Lower leg skin (tissue), 4 donors: ENCODE data around the gene EVI5. TPM values are rescaled to one million over a fixed set of nuclear protein-coding genes. Genes with fewer than 3 reads are reported as not detected.

Experiments used
- DNase-seq, 2 donors: peaks; one replicate each; pipeline ENCODE4 v3.0.0-alpha.2; 2019; ENCODE audit warnings: low spot score in 2 of 2
- H3K4me3 ChIP-seq: fragments of 200-600 bp; sonication (generic); 2 replicates; pipeline ENCODE4 v1.5.1; 2017; ENCODE audit warnings: mild to moderate bottlenecking, low read depth; ENCODE audit not compliant: poor library complexity, severe bottlenecking
- CTCF ChIP-seq, 3 donors: fragments of 450-650 bp; IDR thresholded peaks; one replicate each; pipeline ENCODE4 v1.5.1; 2016; ENCODE audit warnings: antibody characterized with exemption in 3 of 3, mild to moderate bottlenecking in 3 of 3, moderate library complexity in 2 of 3
- POLR2A ChIP-seq, 2 donors: fragments of 450-650 bp; IDR thresholded peaks; one replicate each; pipeline ENCODE4 v1.6.1; 2016 to 2017; ENCODE audit warnings: antibody characterized with exemption in 2 of 2, mild to moderate bottlenecking in 1 of 2, moderate library complexity in 1 of 2
- WGBS, 2 donors: methylation state at CpG; one replicate each; pipeline ENCODE4 v1.1.5; 2018; 5-methylcytosine and 5-hydroxymethylcytosine counted together
- intact Hi-C: fragments of 100-400 bp; cut with DNase I; formaldehyde crosslinking; loops from one replicate; pipeline ENCODE4 v1.15.0; 2023; ENCODE audit warnings: low total_unique reads
- total RNA-seq, 4 donors: library from RNA; depleted of rRNA; stranded (reverse); fragments of >200 nt; gene quantifications; one replicate each; pipeline ENCODE4 v1.1.0, GENCODE V29; 2016

EVI5 gene
- total RNA-seq, 4 donors from 2014 or later = 14.2 to 26.3 (median 21.4) TPM

- 7 to 12% methylated on average over 7 of the region's 7 CpGs for WGBS, 2 donors
- H3K4me3 ChIP-seq = no peak overlapping the region
- TF ChIP-seq CTCF (IDR thresholded peaks at IDR 0.05) (no peak), POLR2A (IDR thresholded peaks at IDR 0.05) (no peak)
- peak; percentile 33 to 87 for DNase-seq
- intact Hi-C loops = no loop called here
Observed at GRCh38 chr1:92804721-92805201, 19.9 kb upstream of the EVI5 start.

GRCh38 chr1:92803140-92803887 is 18.4 kb upstream of the EVI5 start:
- 91 to 93% methylated on average over 7 of the region's 7 CpGs for WGBS, 2 donors
- H3K4me3 ChIP-seq = no peak overlapping the region
- DNase-seq = no peak
- TF ChIP-seq CTCF (IDR thresholded peaks at IDR 0.05) (no peak), POLR2A (IDR thresholded peaks at IDR 0.05) (no peak)
- intact Hi-C loops = no loop called here

DNA sequence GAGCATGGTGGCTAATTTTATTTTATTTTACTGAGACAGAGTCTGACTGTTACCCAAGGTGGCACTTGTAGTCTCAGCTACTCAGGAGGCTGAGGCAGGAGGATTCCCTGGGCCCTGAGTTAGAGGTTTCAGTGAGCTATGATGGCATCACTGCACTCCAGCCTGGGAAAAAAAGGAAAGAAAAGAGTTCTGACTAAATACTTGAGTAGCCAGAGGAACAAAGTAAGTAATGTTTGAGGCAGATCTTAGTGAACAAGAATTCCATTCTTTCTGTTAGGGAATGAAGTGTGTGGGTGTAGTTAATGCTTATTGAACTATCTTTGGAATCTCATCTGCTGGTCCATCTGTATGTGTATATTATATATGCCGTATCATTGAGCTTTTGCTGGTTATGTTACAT is 13.1 kb upstream of the EVI5 start:
- TF ChIP-seq POLR2A (IDR thresholded peaks at IDR 0.05) (no peak), CTCF (IDR thresholded peaks at IDR 0.05) (no peak)
- DNase-seq = no peak
- intact Hi-C loops = no loop called here
- no peak overlapping the region for H3K4me3 ChIP-seq
- 57 to 67% methylated on average over 1 of the region's 1 CpG for WGBS, 2 donors

DNA sequence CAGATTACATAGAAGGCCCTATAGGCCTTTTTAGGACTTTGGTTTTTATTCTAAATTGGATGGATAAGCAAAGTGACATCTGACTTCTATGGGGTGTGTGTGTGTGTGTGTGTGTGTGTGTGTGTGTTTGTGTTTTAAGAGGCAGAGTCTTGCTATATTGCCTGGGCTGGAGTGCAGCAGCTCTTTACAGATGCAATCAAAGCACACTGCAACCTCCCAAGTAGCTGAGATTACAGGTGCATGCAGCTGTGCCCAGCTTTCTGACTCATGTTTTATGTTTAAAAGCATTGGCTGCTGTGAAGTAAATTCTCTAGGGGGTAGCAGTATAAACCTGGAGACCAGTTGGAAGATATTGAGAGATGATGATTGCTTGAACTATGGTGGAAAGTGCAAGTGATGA is 12.4 kb upstream of the EVI5 start:
- intact Hi-C loops = no loop called here
- no peak for DNase-seq
- TF ChIP-seq POLR2A (IDR thresholded peaks at IDR 0.05) (no peak), CTCF (IDR thresholded peaks at IDR 0.05) (no peak)
- H3K4me3 ChIP-seq = no peak overlapping the region

- no peak overlapping the region for H3K4me3 ChIP-seq
- DNase-seq = no peak
- TF ChIP-seq POLR2A (IDR thresholded peaks at IDR 0.05) = no peak
- TF ChIP-seq CTCF (IDR thresholded peaks at IDR 0.05) = no peak
- intact Hi-C loops = no loop called here
- WGBS, 2 donors = 86 to 93% methylated on average over 4 of the region's 4 CpGs
Observed at GRCh38 chr1:92795166-92795565, 10.3 kb upstream of the EVI5 start.

- H3K4me3 ChIP-seq = no peak overlapping the region
- DNase-seq = no peak
- no peak for TF ChIP-seq POLR2A (IDR thresholded peaks at IDR 0.05)
- no peak for TF ChIP-seq CTCF (IDR thresholded peaks at IDR 0.05)
- intact Hi-C loops = no loop called here
- 61 to 62% methylated on average over 3 of the region's 3 CpGs for WGBS, 2 donors
Observed at GRCh38 chr1:92792340-92792782, 7.5 kb upstream of the EVI5 start.
